T-helper 1 cell treated with Interleukin-12 subunit alpha and Interleukin-12 subunit beta and Interleukin-4 antibody, amounts not matched to agents 30 ng/mL and 1 ng/mL, for 36 hours (primary cell): ENCODE measurements around the gene DIO3. TPM values are rescaled to one million over a fixed set of nuclear protein-coding genes. Genes with fewer than 3 reads are reported as not detected.

Experiments used
- intact Hi-C: fragments of 100-400 bp; cut with micrococcal nuclease; formaldehyde crosslinking; loops from one replicate; pipeline ENCODE4 v1.15.1; 2024
- total RNA-seq: library from RNA; stranded (reverse); gene quantifications from 2 replicates; pipeline ENCODE4 v1.2.3, GENCODE V29; 2022

The DIO3 gene
- not detected in 2 replicates for total RNA-seq

DNA sequence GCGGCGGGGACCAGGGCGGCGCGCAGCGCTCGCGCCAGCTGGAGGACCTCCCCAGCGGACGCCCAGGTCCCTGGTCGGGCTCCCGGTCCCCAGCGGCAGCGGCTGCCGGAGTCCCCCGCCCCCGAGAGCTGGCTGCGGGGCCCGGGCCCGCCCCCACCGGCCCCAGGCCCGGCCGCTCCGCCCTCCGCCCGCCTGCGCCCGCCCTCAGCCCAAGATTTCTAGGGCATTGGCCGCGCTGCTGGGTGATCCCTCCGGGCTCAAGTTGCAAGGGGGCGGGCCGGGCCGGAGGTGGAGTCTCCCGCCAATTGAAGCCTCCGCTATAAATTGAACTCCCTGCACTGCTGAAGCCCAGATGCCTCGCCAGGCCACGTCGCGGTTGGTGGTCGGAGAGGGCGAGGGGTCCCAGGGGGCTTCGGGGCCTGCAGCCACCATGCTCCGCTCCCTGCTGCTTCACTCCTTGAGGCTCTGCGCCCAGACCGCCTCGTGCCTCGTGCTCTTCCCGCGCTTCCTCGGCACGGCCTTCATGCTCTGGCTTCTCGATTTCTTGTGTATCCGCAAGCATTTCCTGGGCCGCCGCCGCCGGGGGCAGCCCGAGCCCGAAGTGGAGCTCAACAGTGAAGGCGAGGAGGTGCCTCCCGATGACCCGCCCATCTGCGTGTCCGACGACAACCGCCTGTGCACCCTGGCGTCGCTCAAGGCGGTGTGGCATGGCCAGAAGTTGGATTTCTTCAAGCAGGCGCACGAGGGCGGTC lies at the start of gene DIO3:
TSS of gene DIO3 (plus strand) at position 351 of the 752 bp plus-strand sequence.
- intact Hi-C loops = no loop called here

- intact Hi-C loops = no loop called here
Measured at GRCh38 chr14:101511620-101512375, 49.5 kb upstream of the DIO3 start.

DNA sequence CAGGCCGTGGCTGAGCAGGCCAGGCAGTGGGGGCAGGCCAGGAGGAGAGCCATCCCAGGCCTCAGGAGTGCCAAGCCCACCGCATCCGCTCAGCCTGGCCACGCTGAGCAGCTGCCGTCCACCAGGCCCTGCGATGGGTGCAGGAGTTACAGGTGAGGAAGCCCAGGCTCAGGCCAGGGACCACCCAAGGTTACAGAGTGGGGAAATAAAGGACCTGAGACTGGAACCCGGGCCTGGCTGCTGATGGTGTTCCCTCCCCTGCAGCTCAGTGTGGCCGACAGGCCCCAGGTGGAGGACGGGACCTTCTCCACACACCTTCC lies 49.0 kb upstream of the DIO3 start:
- intact Hi-C loops = no loop called here

- intact Hi-C loops = no loop called here
Measured at GRCh38 chr14:101514136-101514535, 47.2 kb upstream of the DIO3 start.

GRCh38 chr14:101516401-101516800 lies 44.9 kb upstream of the DIO3 start:
- intact Hi-C loops = no loop called here

DNA sequence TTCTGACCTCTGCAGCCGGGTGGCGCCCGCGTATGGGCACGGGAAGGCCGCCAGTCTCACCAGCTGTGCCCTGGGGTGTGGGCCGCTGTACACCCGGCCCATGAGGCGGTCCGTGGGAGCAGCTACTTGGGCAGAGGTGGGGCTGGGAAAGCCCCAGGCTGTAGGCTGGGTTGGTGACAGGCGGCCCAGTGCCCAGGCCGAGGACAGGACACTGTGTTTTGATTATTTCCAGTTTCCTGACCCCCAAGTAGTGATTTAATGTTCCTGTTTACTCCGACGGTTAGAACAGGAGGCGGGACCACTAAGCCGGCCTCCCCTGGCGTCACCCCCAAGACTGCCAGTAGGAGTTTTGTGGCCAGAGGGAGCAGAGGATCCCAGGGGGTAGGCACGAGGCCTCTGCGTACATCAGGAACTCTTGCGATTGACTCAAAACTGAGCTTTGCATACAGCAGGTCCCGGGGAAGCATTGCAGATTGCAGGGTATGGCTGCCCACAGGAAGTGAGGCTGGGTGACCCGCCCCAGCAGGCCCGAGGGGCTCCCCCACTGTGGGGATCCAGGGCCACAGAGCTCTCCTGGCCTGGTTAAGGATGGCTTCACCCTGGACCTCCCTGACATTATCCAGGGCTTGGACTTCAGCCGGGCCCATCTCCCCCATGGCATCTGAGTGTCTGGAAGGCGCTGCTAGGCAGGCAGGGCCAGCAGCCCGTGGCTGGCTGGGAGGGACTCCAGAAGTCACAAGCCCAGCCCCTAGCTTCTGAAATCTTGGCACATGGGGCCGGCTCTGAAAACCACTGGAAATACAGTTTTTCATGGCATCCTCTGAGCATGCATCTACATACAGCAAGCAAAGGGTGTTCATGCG lies 42.5 kb upstream of the DIO3 start:
- intact Hi-C loops = no loop called here

GRCh38 chr14:101520621-101521472 lies 40.4 kb upstream of the DIO3 start:
- intact Hi-C loops = no loop called here

- intact Hi-C loops = no loop called here
Measured at GRCh38 chr14:101521473-101521915, 39.8 kb upstream of the DIO3 start.

- intact Hi-C loops = no loop called here
Measured at GRCh38 chr14:101521978-101522377, 39.3 kb upstream of the DIO3 start.

GRCh38 chr14:101525640-101526527 lies 35.4 kb upstream of the DIO3 start:
- intact Hi-C loops = no loop called here

DNA sequence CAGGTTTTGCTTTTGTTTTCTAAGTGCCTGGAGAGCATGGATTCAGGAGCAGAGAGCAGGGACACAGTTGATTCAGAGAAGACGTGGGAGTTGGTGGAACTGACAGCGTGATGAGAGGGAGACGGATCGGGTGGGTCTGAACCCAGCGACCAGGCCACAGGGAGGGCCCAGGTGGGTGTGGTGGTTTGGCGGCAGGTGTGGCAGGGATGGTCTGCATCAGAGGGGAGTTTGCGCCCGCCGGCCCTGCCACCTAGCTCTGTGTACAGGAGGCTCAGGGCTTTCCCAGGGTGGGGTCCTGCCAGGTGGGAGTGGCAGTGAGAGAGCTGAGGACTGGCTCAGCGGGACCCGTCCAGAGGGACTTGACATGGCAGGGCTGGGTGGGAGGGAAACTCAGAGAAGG lies 33.3 kb upstream of the DIO3 start:
- intact Hi-C loops = no loop called here

DNA sequence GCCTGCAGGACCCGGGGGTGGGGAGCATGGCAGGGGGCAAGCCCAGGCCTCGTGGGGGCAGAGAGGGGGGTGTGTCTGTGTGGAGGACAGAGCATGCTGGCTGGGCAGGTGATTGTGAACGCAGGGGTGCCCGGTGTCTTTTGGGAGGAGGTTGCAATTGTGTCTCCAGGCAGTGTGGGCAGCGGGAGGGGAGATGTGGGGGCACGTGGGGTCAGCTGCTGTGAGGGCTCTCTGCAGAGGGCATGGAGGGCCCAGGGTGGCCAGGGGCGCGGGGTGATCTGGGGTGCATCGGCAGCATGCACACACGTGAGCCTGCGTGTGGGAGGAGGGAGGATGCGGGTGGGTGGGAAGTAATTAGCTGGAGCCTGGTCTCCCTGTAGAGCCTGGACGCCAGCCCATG lies 32.2 kb upstream of the DIO3 start:
- intact Hi-C loops = no loop called here

- intact Hi-C loops = no loop called here
Measured at GRCh38 chr14:101534198-101534597, 27.1 kb upstream of the DIO3 start.

DNA sequence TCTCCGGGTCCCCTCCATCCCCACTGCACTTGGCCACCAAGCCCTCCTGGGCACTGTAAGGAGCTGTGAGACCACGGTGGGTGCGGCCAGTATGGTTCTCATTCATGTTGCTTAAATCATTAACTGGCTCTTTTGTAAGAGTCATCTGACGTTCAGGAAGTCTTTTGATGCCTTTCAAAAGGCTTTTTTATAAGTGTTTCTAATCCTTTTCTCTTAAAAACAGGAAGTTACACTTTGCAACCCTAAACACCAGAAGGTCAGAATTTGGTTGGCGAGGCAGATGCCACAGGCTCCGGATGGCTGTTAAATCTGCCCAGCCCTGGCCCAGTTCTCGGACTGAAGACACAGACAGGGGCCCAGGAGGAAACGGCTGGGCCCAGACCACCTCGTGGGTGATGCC lies 26.1 kb upstream of the DIO3 start:
- intact Hi-C loops = no loop called here

DNA sequence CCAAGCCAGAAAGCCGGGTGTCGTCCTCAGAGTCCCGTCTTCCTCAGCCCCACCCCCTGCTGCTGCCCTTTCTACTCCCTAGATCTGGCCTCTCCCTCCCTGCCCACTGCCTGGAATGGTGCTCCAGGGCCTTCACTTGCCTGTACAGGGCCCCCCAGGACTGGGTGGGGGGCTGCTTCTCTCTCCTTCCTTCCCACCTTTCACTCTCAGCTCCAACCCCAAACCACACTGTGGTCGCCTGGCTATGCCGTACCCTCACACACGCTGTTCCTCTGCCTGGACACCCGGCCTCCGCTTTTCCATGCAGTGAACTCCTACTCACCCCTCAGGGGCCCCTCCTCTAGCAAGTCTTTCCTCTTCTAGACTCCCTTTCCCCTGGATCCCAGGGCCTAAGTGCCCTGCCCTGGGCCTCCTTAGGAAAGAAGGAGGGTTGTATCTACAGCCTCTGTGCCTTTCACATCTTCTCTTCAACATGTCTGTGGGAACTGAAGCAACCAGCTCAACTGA lies 25.5 kb upstream of the DIO3 start:
- intact Hi-C loops = no loop called here

- intact Hi-C loops = no loop called here
Measured at GRCh38 chr14:101537286-101537685, 24.0 kb upstream of the DIO3 start.

- intact Hi-C loops = no loop called here
Measured at GRCh38 chr14:101538878-101539277, 22.4 kb upstream of the DIO3 start.

DNA sequence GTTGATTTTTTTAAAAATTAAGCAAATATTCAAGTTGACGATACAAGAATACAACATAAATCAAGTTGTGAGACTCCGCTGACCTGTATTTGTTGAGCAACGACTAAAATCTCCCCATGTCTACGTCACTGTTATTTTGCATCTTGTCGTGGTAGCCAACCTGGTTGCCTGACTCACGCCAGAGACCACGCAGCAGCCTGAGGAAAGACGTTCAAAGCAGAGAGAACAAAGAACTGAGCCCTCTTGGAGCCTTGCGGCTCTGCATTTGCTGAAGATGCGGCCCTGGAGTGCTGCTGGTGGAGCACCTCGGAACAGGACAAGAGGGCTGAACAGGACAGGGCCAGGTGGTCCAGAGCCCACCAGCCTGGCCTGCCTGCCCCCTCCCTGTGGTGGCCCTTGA lies 21.4 kb upstream of the DIO3 start:
- intact Hi-C loops = no loop called here

GRCh38 chr14:101540481-101541462 lies 20.5 kb upstream of the DIO3 start:
- intact Hi-C loops = no loop called here
